ENCODE data around the gene GAPVD1.

Gene GAPVD1

GRCh38 chr9:125238915-125239446, 22.6 kb upstream of the GAPVD1 start:
- H3K4me3 ChIP-seq (ENCODE audit: low read length), result peak overlapping the region; percentile 14
- peaks cover 37% of the 10 kb centered on the region for H3K4me1 ChIP-seq (ENCODE audit: control insufficient read depth, insufficient read depth, low read length)
- H3K27me3 ChIP-seq (ENCODE audit: control insufficient read depth, insufficient read depth, low read length), result no peaks in the 10 kb centered on the region
- H3K36me3 ChIP-seq (ENCODE audit: control insufficient read depth, insufficient read depth, low read length), result peaks cover 14% of the 10 kb centered on the region
- H3K9me3 ChIP-seq (ENCODE audit: control insufficient read depth, low read length), result no peaks in the 10 kb centered on the region
- H3K9ac ChIP-seq (ENCODE audit: low read length), result peak overlapping the region; percentile 19

- peaks cover 37% of the 10 kb centered on the region for H3K4me1 ChIP-seq (ENCODE audit: control insufficient read depth, insufficient read depth, low read length)
- H3K36me3 ChIP-seq (ENCODE audit: control insufficient read depth, insufficient read depth, low read length), result peaks cover 11% of the 10 kb centered on the region
- no peaks in the 10 kb centered on the region for H3K27me3 ChIP-seq (ENCODE audit: control insufficient read depth, insufficient read depth, low read length)
- H3K9me3 ChIP-seq (ENCODE audit: control insufficient read depth, low read length), result no peaks in the 10 kb centered on the region
- peak overlapping the region; percentile 68 for H3K9ac ChIP-seq (ENCODE audit: low read length)
- peak overlapping the region; percentile 34 for H3K4me3 ChIP-seq (ENCODE audit: low read length)
Measured at GRCh38 chr9:125239631-125240597, 21.7 kb upstream of the GAPVD1 start.

- Histone ChIP-seq H3K36me3 (ENCODE audit: control insufficient read depth, insufficient read depth, low read length) (peaks cover 10% of the 10 kb centered on the region), H3K4me1 (ENCODE audit: control insufficient read depth, insufficient read depth, low read length) (peaks cover 36% of the 10 kb centered on the region)
Measured at GRCh38 chr9:125240649-125240999, 21.0 kb upstream of the GAPVD1 start.

GRCh38 chr9:125241000-125241862, 20.4 kb upstream of the GAPVD1 start, which contains the start of gene HSPA5:
TSS of gene HSPA5 (minus strand) at chr9:125241343. CDS start at chr9:125241126, 217 bp downstream.
- peaks cover 30% of the 10 kb centered on the region for H3K4me1 ChIP-seq (ENCODE audit: control insufficient read depth, insufficient read depth, low read length)
- no peaks in the 10 kb centered on the region for H3K9me3 ChIP-seq (ENCODE audit: control insufficient read depth, low read length)
- peak within 1 kb of the TSS; percentile 98 for H3K9ac ChIP-seq (ENCODE audit: low read length)
- H3K36me3 ChIP-seq (ENCODE audit: control insufficient read depth, insufficient read depth, low read length), result peaks cover 10% of the 10 kb centered on the region
- H3K27me3 ChIP-seq (ENCODE audit: control insufficient read depth, insufficient read depth, low read length), result no peaks in the 10 kb centered on the region
- peak within 1 kb of the TSS; percentile 75 for H3K4me3 ChIP-seq (ENCODE audit: low read length)

More at GRCh38 chr9:125240649-125240999, 21.0 kb upstream of the GAPVD1 start:
- Histone ChIP-seq H3K27me3 (ENCODE audit: control insufficient read depth, insufficient read depth, low read length) (no peaks in the 10 kb centered on the region), H3K9me3 (ENCODE audit: control insufficient read depth, low read length) (no peaks in the 10 kb centered on the region), H3K9ac (ENCODE audit: low read length) (peak overlapping the region; percentile 68), H3K4me3 (ENCODE audit: low read length) (peak overlapping the region; percentile 34)

GRCh38 chr9:125241863-125242739, 19.5 kb upstream of the GAPVD1 start:
- H3K9me3 ChIP-seq (ENCODE audit: control insufficient read depth, low read length), result no peaks in the 10 kb centered on the region
- peak overlapping the region; percentile 75 for H3K4me3 ChIP-seq (ENCODE audit: low read length)
- H3K27me3 ChIP-seq (ENCODE audit: control insufficient read depth, insufficient read depth, low read length), result no peaks in the 10 kb centered on the region
- H3K9ac ChIP-seq (ENCODE audit: low read length), result peak overlapping the region; percentile 98
- H3K36me3 ChIP-seq (ENCODE audit: control insufficient read depth, insufficient read depth, low read length), result peaks cover 10% of the 10 kb centered on the region
- peaks cover 28% of the 10 kb centered on the region for H3K4me1 ChIP-seq (ENCODE audit: control insufficient read depth, insufficient read depth, low read length)

GRCh38 chr9:125243792-125244260, 17.8 kb upstream of the GAPVD1 start:
- H3K4me1 ChIP-seq (ENCODE audit: control insufficient read depth, insufficient read depth, low read length), result peaks cover 14% of the 10 kb centered on the region
- H3K27me3 ChIP-seq (ENCODE audit: control insufficient read depth, insufficient read depth, low read length), result no peaks in the 10 kb centered on the region
- H3K4me3 ChIP-seq (ENCODE audit: low read length), result no peak overlapping the region
- no peaks in the 10 kb centered on the region for H3K36me3 ChIP-seq (ENCODE audit: control insufficient read depth, insufficient read depth, low read length)
- no peak overlapping the region for H3K9ac ChIP-seq (ENCODE audit: low read length)
- no peaks in the 10 kb centered on the region for H3K9me3 ChIP-seq (ENCODE audit: control insufficient read depth, low read length)

- H3K9me3 ChIP-seq (ENCODE audit: control insufficient read depth, low read length), result no peaks in the 10 kb centered on the region
- H3K27me3 ChIP-seq (ENCODE audit: control insufficient read depth, insufficient read depth, low read length), result no peaks in the 10 kb centered on the region
- H3K9ac ChIP-seq (ENCODE audit: low read length), result no peak overlapping the region
- H3K4me3 ChIP-seq (ENCODE audit: low read length), result no peak overlapping the region
- peaks cover 7% of the 10 kb centered on the region for H3K4me1 ChIP-seq (ENCODE audit: control insufficient read depth, insufficient read depth, low read length)
- no peaks in the 10 kb centered on the region for H3K36me3 ChIP-seq (ENCODE audit: control insufficient read depth, insufficient read depth, low read length)
Measured at GRCh38 chr9:125246261-125246667, 15.4 kb upstream of the GAPVD1 start.

GRCh38 chr9:125254231-125254630, 7.4 kb upstream of the GAPVD1 start:
- Histone ChIP-seq H3K27me3 (ENCODE audit: control insufficient read depth, insufficient read depth, low read length) (peaks cover 4% of the 10 kb centered on the region), H3K4me1 (ENCODE audit: control insufficient read depth, insufficient read depth, low read length) (no peaks in the 10 kb centered on the region), H3K36me3 (ENCODE audit: control insufficient read depth, insufficient read depth, low read length) (no peaks in the 10 kb centered on the region), H3K9me3 (ENCODE audit: control insufficient read depth, low read length) (no peaks in the 10 kb centered on the region), H3K4me3 (ENCODE audit: low read length) (no peak overlapping the region), H3K9ac (ENCODE audit: low read length) (no peak overlapping the region)

- H3K9me3 ChIP-seq (ENCODE audit: control insufficient read depth, low read length), result no peaks in the 10 kb centered on the region
- peaks cover 4% of the 10 kb centered on the region for H3K27me3 ChIP-seq (ENCODE audit: control insufficient read depth, insufficient read depth, low read length)
- H3K4me3 ChIP-seq (ENCODE audit: low read length), result no peak overlapping the region
- no peak overlapping the region for H3K9ac ChIP-seq (ENCODE audit: low read length)
- no peaks in the 10 kb centered on the region for H3K4me1 ChIP-seq (ENCODE audit: control insufficient read depth, insufficient read depth, low read length)
- no peaks in the 10 kb centered on the region for H3K36me3 ChIP-seq (ENCODE audit: control insufficient read depth, insufficient read depth, low read length)
Measured at GRCh38 chr9:125255781-125256391, 5.7 kb upstream of the GAPVD1 start.

- H3K27me3 ChIP-seq (ENCODE audit: control insufficient read depth, insufficient read depth, low read length), result peaks cover 4% of the 10 kb centered on the region
- no peak overlapping the region for H3K4me3 ChIP-seq (ENCODE audit: low read length)
- no peak overlapping the region for H3K9ac ChIP-seq (ENCODE audit: low read length)
- H3K4me1 ChIP-seq (ENCODE audit: control insufficient read depth, insufficient read depth, low read length), result peaks cover 4% of the 10 kb centered on the region
- H3K36me3 ChIP-seq (ENCODE audit: control insufficient read depth, insufficient read depth, low read length), result no peaks in the 10 kb centered on the region
- no peaks in the 10 kb centered on the region for H3K9me3 ChIP-seq (ENCODE audit: control insufficient read depth, low read length)
Measured at GRCh38 chr9:125258160-125258785, 3.4 kb upstream of the GAPVD1 start.

Data from mucosa of stomach (tissue), 1 donor.